SK-N-SH treated with all-trans-retinoic acid at 6 μM for 48 hours (cell line): ENCODE results near the gene CDH8.

Experiments
- BACH2 ChIP-seq: fragments of 250-450 bp; sonication (Bioruptor Pico); IDR thresholded peaks from 2 replicates; pipeline ENCODE4 v1.9.0; 2021; ENCODE audit warnings: mild to moderate bottlenecking, borderline replicate concordance
- CREB5 ChIP-seq: fragments of 250-450 bp; sonication (Bioruptor Pico); IDR thresholded peaks from 2 replicates; pipeline ENCODE4 v1.5.1; 2020; ENCODE audit warnings: low read depth, mild to moderate bottlenecking, moderate library complexity
- CSDC2 ChIP-seq: fragments of 250-450 bp; sonication (Bioruptor Pico); IDR thresholded peaks from 2 replicates; pipeline ENCODE4 v1.5.0; 2020; ENCODE audit warnings: mild to moderate bottlenecking, moderate library complexity
- CSRNP3 ChIP-seq: fragments of 250-450 bp; sonication (Bioruptor Pico); IDR thresholded peaks from 2 replicates; pipeline ENCODE4 v1.5.1; 2021; ENCODE audit warnings: mild to moderate bottlenecking, moderate library complexity
- PATZ1 ChIP-seq: fragments of 250-450 bp; sonication (Bioruptor Pico); IDR thresholded peaks from 2 replicates; pipeline ENCODE4 v1.8.0; 2020; ENCODE audit warnings: mild to moderate bottlenecking, moderate library complexity, borderline replicate concordance
- RARB ChIP-seq: fragments of 250-450 bp; sonication (Bioruptor Pico); IDR thresholded peaks from 2 replicates; pipeline ENCODE4 v1.8.0; 2021; ENCODE audit warnings: mild to moderate bottlenecking, moderate library complexity
- SNAI2 ChIP-seq: fragments of 250-450 bp; sonication (Bioruptor Pico); IDR thresholded peaks from 2 replicates; pipeline ENCODE4 v1.5.0; 2020; ENCODE audit warnings: mild to moderate bottlenecking, moderate library complexity
- ZFP30 ChIP-seq: fragments of 450-650 bp; formaldehyde crosslinking; IDR thresholded peaks from 2 replicates; pipeline ENCODE4 v1.5.0; 2022; ENCODE audit warnings: mild to moderate bottlenecking, moderate library complexity
- ZNF565 ChIP-seq: fragments of 450-650 bp; formaldehyde crosslinking; conservative IDR thresholded peaks from 2 replicates; pipeline ENCODE4 v1.5.0; 2020; ENCODE audit warnings: low read depth, mild to moderate bottlenecking, moderate library complexity
- ZNF70 ChIP-seq: fragments of 450-650 bp; formaldehyde crosslinking; IDR thresholded peaks from 2 replicates; pipeline ENCODE4 v1.5.0; 2020; ENCODE audit warnings: mild to moderate bottlenecking, moderate library complexity

GRCh38 chr16:61616088-61616487, 420.1 kb downstream of the CDH8 start:
- TF ChIP-seq BACH2 (CRISPR knock-in tag) = no peak
- TF ChIP-seq ZNF565 (CRISPR knock-in tag) = no peak
- TF ChIP-seq SNAI2 (CRISPR knock-in tag) = no peak
- no peak for TF ChIP-seq ZFP30 (CRISPR knock-in tag)
- TF ChIP-seq RARB (CRISPR knock-in tag) = no peak
- no peak for TF ChIP-seq CSRNP3 (CRISPR knock-in tag)
- no peak for TF ChIP-seq PATZ1 (CRISPR knock-in tag)
- no peak for TF ChIP-seq CSDC2
- no peak for TF ChIP-seq ZNF70 (CRISPR knock-in tag)
- no peak for TF ChIP-seq CREB5 (CRISPR knock-in tag)
